DMS 273 (cell line): Measurements from ENCODE around the gene EPS8.
"Not testable (repeated sequence)": the region's sequence is repeated elsewhere in the genome, so short reads cannot be mapped to it uniquely, and the experiment has no call there.

Experiments
- DNase-seq: peaks from one replicate; lab custom pipeline; 2025; ENCODE audit not compliant: unreplicated experiment; lab: John Stamatoyannopoulos, UW

Gene EPS8

DNA sequence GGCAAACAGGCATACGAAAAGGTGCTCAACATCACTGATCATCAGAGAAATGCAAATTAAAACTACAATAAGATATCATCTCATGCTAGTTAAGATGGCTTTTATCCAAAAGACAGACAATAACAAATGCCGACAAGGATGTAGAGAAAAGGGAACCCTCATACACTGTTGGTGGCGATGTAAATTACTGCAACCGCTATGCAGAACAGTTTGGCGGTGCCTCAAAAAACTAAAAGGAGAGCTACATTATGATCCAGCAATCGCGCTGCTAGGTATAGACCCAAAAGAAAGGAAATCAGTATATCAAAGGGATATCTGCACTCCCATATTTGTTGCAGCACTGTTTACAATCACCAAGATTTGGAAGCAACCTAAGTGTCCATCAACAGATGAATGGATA lies 27.0 kb downstream of the EPS8 start:
- not testable (repeated sequence) for DNase-seq

DNA sequence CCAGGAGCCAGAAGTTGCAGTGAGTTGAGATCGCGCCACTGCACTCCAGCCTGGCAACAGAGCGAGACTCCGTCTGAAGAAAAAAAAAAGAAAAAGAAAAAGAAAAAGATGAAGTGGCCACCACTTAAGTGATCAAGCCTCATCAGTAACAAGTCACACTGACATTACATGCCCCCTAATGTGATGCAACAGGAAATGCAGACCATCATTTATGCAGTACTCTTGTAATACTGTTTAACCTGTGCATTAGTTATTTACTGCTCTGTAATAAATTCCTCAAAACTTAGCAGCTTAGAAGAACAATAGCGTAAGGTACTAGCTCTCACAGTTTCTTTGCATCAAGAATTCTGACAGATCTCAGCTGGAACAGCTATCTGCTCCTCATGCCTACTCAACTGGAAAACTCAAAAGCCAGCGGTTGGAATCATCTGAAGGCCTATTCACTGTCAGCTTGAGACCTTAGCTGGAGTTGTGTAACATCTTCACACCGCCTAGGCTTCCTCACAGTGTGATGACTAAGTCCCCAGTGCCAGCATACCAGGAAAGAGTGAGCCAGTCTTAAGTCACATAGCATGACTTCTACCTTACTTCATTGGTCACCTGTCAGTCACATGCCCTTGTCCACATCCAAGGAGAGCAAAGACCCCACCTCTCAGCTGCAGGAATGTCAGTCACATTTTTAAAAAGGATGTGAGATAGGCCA lies 31.5 kb downstream of the EPS8 start:
- DNase-seq, result no peak

GRCh38 chr12:15756822-15757221 lies 32.4 kb downstream of the EPS8 start:
- no peak for DNase-seq

DNA sequence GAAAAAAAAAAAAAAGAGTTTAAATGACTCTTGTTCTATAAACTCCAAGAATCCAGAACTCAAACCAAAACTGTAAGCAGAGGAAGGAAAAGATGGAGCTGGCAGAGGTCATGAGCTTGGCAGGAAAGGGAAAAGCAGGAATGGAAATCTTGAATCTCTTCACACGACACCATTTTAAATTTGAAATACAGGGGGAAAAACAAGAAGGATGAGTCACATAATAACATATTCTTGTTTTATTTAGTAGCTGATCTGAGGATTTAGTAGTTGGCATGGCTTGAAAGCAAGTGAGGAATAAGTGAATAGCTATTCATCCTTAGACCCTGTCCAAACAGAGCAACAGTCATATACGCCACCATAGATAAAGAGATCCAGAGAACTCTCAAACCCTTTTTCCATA lies 35.0 kb downstream of the EPS8 start:
- no peak for DNase-seq

GRCh38 chr12:15752785-15753184 lies 36.4 kb downstream of the EPS8 start:
- DNase-seq, result no peak

DNA sequence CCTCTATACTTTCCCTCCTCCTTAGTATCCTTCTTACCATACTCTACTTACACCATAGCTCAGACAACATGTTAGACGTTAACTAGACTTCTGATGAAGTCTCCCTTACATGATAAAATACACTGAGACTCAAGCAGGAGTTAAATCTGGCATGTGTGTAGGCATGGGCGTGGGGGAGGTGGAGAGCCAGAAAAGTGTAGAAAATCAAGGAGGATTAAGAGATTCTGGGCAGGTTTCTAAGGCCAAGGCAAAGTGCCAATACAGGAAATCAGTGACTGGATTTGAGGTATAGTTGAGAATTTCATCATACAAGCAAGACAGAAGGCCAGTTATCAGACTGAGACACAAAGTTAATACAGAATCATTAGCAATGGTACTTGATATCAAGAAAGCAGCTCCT lies 37.4 kb downstream of the EPS8 start:
- DNase-seq, result no peak

DNA sequence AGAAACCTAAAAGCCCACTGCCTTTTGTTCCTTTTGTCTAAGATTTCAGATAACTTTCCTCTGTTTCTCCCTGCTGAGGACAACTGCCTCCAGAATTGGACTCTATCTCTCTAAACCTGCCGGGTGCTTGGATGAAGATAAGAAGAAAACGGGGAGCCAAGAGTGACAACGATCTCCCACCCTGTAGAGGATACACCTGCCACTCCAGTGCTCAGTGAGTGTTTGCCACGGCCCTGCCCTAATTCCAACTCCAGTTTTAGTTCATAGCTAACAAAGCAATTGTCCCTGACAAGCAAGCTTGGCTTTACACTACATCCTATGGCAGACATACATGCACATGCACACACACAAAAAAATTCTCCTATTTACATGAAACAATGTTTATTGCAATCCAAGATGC lies 39.3 kb downstream of the EPS8 start:
- DNase-seq, result no peak

DNA sequence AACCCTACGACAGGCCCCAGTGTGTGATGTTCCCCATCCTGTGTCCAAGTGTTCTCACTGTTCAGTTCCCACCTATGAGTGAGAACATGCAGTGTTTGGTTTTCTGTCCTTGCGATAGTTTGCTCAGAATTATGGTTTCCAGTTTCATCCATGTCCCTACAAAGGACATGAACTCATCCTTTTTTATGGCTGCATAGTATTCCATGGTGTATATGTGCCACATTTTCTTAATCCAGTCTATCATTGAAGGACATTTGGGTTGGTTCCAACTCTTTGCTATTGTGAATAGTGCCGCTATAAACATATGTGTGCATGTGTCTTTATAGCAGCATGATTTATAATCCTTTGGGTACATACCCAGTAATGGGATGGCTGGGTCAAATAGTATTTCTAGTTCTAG lies 47.3 kb downstream of the EPS8 start:
- DNase-seq, result not testable (repeated sequence)

GRCh38 chr12:15741082-15741481 lies 48.1 kb downstream of the EPS8 start:
- DNase-seq, result no peak

GRCh38 chr12:15740389-15740788 lies 48.8 kb downstream of the EPS8 start:
- not testable (repeated sequence) for DNase-seq

DNA sequence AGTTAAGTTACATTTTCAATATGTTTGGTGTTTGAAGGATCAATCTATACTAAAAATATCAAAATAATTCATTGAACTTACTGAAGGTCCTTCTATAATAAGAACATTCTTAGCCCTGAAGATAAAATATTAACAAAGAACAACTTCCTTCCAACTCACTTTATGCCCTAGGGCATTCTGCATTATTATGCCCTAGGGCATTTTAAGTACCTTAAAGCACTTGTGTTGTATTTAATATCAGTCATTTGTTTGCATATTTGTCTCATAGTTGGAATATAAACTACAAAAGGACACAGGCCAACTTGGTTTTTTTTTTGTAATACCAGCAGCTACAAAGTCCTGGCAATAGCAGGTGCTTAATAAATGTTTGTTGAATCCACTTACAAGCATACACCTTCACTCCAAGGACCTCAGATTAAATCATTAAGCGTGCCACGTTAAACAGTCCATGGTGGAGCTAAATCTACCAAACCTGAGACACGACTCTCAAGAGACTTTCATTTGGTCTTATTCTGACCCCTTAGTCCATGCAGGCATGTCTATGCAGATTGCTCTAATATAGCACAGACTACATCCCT lies 50.7 kb downstream of the EPS8 start:
- no peak for DNase-seq

DNA sequence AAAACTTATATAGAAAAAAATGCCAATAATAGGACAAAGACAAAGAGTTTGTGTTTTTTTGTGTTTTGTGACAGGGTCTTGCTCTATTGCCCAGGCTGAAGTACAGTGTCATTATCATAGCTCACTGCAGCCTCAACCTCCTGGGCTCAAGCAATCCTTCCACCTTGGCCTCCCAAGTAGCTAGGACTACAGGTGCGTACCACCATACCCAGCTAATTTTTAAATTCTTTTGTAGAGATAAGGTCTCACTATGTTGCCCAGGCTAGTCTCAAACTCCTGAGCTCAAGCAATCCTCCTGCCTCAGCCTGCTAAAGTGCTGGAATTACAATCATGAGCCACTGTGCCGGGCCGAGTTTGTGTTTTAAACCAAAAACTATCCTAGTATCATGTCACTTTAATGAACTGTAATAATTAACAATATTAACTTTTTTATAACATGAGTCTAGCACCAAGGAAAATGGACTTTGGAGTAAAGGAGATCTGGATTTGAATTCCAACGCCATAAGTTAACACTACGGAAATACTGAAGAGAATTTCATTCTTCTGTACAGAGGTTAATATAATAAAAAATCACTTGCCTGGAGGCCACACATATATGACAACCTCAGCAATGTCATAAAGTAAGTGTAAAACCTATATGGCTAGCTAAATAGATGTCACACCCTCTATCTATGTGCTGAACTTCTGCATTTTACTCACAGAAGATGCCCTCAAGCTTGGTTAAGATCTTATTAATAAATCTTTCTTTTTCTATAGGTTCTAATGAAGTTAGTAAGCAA lies 53.2 kb downstream of the EPS8 start:
- no peak for DNase-seq

- DNase-seq, result no peak
Measured at GRCh38 chr12:15733136-15733535, 56.1 kb downstream of the EPS8 start.

DNA sequence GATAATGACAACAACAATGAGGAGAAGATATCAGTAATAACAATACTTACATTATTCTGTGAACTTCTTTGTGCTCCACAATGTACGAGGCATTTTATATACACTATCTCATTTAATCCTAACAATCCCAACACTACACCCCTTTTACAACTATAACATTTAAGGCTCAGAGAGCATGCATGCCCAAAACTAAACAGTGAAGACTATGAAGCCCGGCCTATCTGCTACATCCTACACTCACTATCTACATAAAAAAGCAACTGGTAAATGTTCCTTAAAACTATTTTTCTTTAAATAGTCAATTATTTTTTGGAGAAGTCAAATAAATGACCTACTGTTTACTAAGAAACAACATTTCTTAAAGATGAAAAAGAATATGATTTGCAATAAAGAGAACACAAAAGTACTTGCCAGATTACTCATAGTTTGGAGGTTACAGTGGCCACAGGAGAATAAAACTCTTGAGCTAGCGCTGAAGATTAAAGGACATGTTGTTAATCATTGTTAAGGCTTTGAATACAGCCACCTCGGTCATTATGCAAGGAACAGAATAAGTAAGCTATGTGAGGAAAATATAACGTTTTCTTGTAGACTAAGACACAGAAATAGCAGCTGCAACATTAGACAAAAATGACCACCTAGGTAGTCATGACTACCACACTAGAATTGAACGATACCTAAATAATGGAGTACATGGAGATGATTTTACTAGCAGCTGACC lies 56.7 kb downstream of the EPS8 start:
- DNase-seq, result no peak

- no peak for DNase-seq
Measured at GRCh38 chr12:15731940-15732339, 57.2 kb downstream of the EPS8 start.

GRCh38 chr12:15729097-15729496 lies 60.1 kb downstream of the EPS8 start:
- DNase-seq, result no peak

- DNase-seq, result no peak
Measured at GRCh38 chr12:15728118-15728598, 61.0 kb downstream of the EPS8 start.

DNA sequence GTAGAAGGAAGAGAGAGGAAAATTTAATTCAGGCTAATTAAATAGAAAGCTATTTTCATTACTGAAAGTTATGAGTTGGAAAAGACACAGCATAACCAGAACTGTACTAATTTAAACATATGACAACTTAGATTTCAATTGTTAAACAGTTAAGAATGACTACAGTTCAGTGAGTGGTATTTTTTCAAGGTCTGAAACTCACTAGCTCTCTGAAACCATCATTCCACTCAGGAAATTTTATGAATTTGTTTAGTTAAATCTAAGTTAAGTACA lies 62.4 kb downstream of the EPS8 start:
- no peak for DNase-seq

GRCh38 chr12:15726027-15726877 lies 62.9 kb downstream of the EPS8 start:
- no peak for DNase-seq

- no peak for DNase-seq
Measured at GRCh38 chr12:15722951-15723350, 66.2 kb downstream of the EPS8 start.
